Osteocyte (in vitro differentiated cells): ENCODE results near the gene STAP2. TPM values are rescaled to one million over a fixed set of nuclear protein-coding genes. Genes with fewer than 3 reads are reported as not detected.

Experiments
- DNase-seq: peaks from one replicate; pipeline ENCODE4 v3.0.0; 2021; ENCODE audit warnings: mixed read lengths; ENCODE audit not compliant: unreplicated experiment; ENCODE audit errors: extremely low spot score
- H3K27ac Mint-ChIP-seq: one replicate; pipeline ENCODE4 v1.8.0; 2021; ENCODE audit warnings: mild to moderate bottlenecking, mixed read lengths; ENCODE audit not compliant: unreplicated experiment
- H3K27me3 Mint-ChIP-seq: one replicate; pipeline ENCODE4 v1.8.0; 2021; ENCODE audit warnings: mixed read lengths; ENCODE audit not compliant: unreplicated experiment
- H3K36me3 Mint-ChIP-seq: one replicate; pipeline ENCODE4 v1.8.0; 2021; ENCODE audit warnings: mixed read lengths; ENCODE audit not compliant: unreplicated experiment
- H3K4me1 Mint-ChIP-seq: one replicate; pipeline ENCODE4 v1.8.0; 2021; ENCODE audit warnings: mixed read lengths; ENCODE audit not compliant: unreplicated experiment
- H3K4me3 Mint-ChIP-seq: one replicate; pipeline ENCODE4 v1.8.0; 2021; ENCODE audit warnings: mild to moderate bottlenecking, moderate library complexity, mixed read lengths; ENCODE audit not compliant: unreplicated experiment
- H3K9me3 Mint-ChIP-seq: one replicate; pipeline ENCODE4 v1.8.0; 2021; ENCODE audit warnings: mixed read lengths; ENCODE audit not compliant: unreplicated experiment
- CTCF ChIP-seq: fragments of 200-600 bp; sonication (generic); IDR thresholded peaks from 2 replicates; pipeline ENCODE4 v1.5.0; 2021; ENCODE audit warnings: antibody characterized with exemption, mild to moderate bottlenecking, moderate library complexity
- total RNA-seq: library from RNA; stranded (reverse); gene quantifications from 2 replicates; pipeline ENCODE4 v1.2.1, GENCODE V29; 2021

STAP2 gene
- total RNA-seq, 1 donor from 2014 or later: 2.7 TPM

GRCh38 chr19:4316956-4317355, 21.7 kb downstream of the STAP2 start:
- H3K27ac Mint-ChIP-seq: no peak overlapping the region
- no peak overlapping the region for H3K4me3 Mint-ChIP-seq
- peaks cover 5% of the 10 kb centered on the region for H3K36me3 Mint-ChIP-seq
- no peak for TF ChIP-seq CTCF
- DNase-seq: no peak
- H3K9me3 Mint-ChIP-seq: peaks cover 10% of the 10 kb centered on the region
- H3K27me3 Mint-ChIP-seq: no peaks in the 10 kb centered on the region
- no peaks in the 10 kb centered on the region for H3K4me1 Mint-ChIP-seq

GRCh38 chr19:4313847-4314490, 24.7 kb downstream of the STAP2 start:
- Mint-ChIP-seq H3K27ac (no peak overlapping the region), H3K27me3 (no peaks in the 10 kb centered on the region), H3K4me1 (no peaks in the 10 kb centered on the region), H3K36me3 (peaks cover 8% of the 10 kb centered on the region), H3K4me3 (no peak overlapping the region), H3K9me3 (no peaks in the 10 kb centered on the region)
- TF ChIP-seq CTCF: no peak
- DNase-seq: no peak

GRCh38 chr19:4310247-4311121, 28.1 kb downstream of the STAP2 start:
- Mint-ChIP-seq H3K36me3 (peaks cover 3% of the 10 kb centered on the region), H3K4me3 (no peak overlapping the region), H3K9me3 (no peaks in the 10 kb centered on the region), H3K27me3 (no peaks in the 10 kb centered on the region), H3K4me1 (peaks cover 2% of the 10 kb centered on the region), H3K27ac (no peak overlapping the region)
- no peak for TF ChIP-seq CTCF
- DNase-seq: no peak

- Mint-ChIP-seq H3K27me3 (no peaks in the 10 kb centered on the region), H3K9me3 (no peaks in the 10 kb centered on the region), H3K4me3 (peak overlapping the region; percentile 69), H3K4me1 (peaks cover 10% of the 10 kb centered on the region), H3K36me3 (no peaks in the 10 kb centered on the region), H3K27ac (no peak overlapping the region)
- TF ChIP-seq CTCF: no peak
- no peak for DNase-seq
Measured at GRCh38 chr19:4305659-4306058, 33.0 kb downstream of the STAP2 start.

- peak overlapping the region; percentile 69 for H3K4me3 Mint-ChIP-seq
- peaks cover 10% of the 10 kb centered on the region for H3K4me1 Mint-ChIP-seq
- no peaks in the 10 kb centered on the region for H3K9me3 Mint-ChIP-seq
- TF ChIP-seq CTCF: no peak
- H3K27me3 Mint-ChIP-seq: no peaks in the 10 kb centered on the region
- no peak overlapping the region for H3K27ac Mint-ChIP-seq
- no peaks in the 10 kb centered on the region for H3K36me3 Mint-ChIP-seq
- no peak for DNase-seq
Measured at GRCh38 chr19:4305257-4305612, 33.4 kb downstream of the STAP2 start.
